ENCODE results near the gene FOXP1.
A peak's percentile ranks its signal among the peaks of the same experiment; 100 is the strongest.
"Not testable (repeated sequence)": the region's sequence is repeated elsewhere in the genome, so short reads cannot be mapped to it uniquely, and the experiment has no call there.

The FOXP1 gene

DNA sequence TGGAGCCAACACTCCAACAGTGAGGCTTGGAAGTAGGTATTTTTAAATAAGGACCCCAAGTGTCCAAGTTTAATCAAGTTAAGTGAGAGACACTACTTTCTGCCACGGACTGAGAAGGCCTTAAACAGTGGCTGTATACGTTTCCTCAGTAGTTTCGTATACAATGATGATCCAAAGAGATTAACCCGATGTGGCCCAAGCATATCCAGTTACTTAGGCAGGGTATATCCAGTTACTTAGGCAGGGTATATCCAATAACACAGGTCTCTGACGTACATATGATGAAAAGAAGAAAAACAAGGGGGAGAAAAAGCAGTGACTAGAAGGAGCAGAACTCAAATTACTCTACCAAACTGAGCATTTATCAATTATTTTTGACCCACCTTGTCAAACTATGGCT is 591.4 kb downstream of the FOXP1 start:
- DNase-seq (ENCODE audit: low spot score) (no peak), FAIRE-seq (no peak)

DNA sequence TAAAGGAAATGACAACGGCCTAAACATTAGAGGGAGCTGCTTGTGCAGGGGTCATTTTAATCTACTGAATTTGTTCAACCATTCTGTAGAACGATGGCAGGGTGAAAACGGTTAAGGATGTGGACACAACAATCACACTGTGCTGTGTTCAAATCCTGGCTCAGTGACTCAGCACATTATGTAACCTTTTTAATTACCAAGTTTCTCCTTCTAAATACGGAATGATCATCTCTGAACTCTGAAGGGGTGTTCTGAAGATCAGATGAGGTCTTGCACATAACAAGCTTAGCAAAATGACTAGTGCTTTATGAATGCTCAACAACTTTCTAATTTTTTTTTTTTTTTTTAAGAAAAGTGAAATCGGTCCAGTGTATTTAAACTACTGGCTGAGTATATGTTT is 592.8 kb downstream of the FOXP1 start:
- FAIRE-seq: no peak
- no peak for DNase-seq (ENCODE audit: low spot score)

DNA sequence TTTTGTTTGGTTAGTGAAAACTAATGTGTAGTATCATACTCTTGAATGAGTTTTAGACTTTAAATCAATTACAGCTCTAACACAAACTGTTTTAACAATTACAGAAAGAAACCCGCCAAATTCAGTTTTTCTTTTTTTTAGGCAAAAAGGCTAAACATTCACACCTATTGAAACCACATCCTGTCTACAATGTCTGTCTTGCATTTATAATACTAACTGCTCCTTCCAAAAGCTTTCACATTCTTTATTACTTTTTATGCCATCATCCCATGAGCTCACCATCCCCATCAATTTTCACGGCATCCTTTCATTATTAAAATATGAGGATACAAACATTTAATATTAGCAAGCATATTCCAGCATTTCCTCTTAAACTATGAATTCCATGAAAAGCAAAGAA is 593.3 kb downstream of the FOXP1 start:
- FAIRE-seq (no peak), DNase-seq (ENCODE audit: low spot score) (no peak)

DNA sequence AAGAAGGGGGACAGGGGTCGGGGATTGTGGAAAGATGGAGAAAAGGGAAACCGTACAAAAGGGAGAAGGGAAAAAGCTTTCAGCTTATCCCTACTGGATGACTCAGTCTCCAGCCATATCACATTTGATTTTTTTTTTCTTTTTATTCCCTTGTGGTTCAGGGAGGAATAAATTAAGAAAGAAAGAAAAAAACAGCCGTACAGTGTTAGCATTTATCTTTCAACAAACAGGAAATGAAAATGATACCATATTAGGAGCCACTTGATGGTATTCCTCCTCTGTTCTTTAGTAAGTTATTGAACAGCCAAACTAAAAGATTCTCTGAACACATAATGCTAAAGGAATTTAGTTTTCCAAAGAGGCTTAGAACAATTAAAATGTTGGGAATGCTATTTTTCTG is 594.4 kb downstream of the FOXP1 start:
- peak; percentile 26 for DNase-seq (ENCODE audit: low spot score)
- peak; percentile 33 for FAIRE-seq

DNA sequence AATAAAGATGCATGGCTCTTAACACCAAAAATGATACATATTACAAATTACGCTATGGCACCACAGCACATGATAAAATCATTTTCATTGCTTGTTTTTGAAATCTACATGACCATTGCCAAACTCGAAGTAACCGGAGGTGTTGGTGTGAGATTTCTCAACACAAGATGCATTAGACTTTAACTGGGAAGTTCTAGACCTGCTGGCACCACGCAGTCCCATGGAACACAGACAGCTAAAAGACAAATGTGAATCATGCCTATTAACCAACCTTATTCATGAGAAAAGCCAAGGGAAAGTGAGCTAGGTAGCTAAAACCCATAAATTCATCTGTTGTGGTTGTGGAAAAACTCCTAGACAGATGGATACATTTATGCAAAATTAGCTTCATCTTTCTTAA is 595.4 kb downstream of the FOXP1 start:
- FAIRE-seq (no peak), DNase-seq (ENCODE audit: low spot score) (no peak)

DNA sequence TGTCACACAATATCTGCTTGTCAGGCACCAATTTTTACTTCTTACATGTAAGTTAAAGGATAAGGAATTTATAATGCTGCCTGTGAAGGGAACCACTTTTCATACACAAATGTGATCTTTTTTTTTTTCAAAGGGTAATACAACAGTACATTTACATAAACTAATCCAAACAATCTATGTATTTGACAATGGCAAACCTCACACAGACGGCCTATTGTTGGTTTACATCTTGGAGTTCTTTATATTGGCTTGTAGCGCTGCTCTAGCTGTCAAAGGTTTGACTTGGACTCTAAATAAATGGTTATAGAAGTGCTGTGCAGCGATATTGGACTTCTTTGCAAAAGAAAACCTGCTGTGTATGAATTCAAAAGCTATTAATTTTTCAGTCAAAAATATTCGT is 598.0 kb downstream of the FOXP1 start:
- FAIRE-seq (no peak), DNase-seq (ENCODE audit: low spot score) (no peak)

DNA sequence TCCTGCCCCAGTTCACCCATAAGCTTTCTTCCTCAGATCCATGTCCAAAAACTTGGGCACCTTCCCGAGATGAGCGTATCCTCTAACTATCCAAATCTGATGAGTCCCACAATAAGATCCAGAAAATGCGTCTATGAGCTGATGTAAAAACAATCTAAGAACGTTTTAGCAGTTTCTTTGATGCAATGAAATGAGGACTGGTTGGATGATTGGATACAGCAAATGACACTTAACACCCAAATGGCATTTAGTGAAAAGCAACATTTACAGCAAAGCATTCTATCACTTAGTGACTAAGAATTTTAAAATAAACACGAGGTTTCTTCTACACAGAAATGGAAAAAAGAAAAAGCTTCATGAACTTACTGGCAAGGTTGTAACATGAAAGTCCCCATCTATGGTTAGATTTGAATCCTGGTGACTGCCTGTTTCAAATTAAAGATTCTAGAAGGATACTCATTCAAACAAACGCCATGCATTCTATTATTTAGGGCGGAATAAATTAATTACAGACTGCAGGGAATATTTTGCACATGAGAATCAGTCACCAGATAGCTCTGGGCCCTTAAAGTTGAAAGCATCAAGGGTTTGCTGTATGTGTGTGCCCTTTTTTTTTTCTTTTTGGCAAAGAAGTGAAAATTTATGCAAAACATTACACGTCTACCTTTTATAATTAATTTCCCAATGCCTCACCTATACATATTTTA is 598.6 kb downstream of the FOXP1 start:
- DNase-seq (ENCODE audit: low spot score) (no peak), FAIRE-seq (no peak)

DNA sequence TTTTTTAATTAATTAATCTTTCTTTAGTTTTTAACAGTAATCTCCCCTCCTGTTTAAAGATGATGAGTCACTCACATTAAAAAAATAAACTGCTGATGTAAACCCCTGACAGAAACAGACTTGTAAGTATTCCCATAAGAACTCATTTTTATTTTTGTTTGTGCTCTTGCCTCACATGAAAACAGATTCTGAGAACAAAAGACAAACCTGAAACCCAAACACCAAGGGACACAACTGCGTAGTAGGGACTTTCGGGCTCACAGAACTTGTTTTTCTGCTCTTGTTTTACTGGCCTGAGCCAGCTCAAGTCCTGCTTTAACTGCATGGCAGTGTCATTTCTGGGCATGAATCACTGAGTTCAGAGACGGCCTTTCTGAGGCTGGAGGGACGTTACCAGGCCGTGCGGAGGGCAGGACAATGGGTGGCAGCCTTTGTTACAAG is 600.8 kb downstream of the FOXP1 start:
- FAIRE-seq: peak; percentile 76

DNA sequence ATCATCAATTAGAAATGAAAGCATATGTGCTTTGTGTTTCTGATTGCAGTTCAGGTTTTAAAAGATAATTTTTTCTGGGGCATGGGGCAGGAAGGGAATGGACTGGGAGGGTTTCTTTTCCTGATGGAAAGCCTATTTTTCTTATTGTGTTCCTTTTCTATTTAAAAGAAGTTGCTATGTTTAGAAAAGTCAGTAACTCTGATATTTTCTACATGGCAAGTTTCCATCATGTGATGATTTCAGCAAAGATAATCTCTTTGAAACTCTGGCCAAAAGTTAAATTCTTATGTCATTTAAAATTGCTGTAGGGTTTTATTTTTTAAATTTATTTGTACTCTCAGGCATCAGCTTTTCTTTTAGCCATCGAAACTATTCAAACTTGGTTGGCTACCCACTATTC is 601.2 kb downstream of the FOXP1 start:
- FAIRE-seq (no peak), DNase-seq (ENCODE audit: low spot score) (no peak)

More for the DNA sequence above, 600.8 kb downstream of the FOXP1 start:
- peak; percentile 52 for DNase-seq (ENCODE audit: low spot score)

DNA sequence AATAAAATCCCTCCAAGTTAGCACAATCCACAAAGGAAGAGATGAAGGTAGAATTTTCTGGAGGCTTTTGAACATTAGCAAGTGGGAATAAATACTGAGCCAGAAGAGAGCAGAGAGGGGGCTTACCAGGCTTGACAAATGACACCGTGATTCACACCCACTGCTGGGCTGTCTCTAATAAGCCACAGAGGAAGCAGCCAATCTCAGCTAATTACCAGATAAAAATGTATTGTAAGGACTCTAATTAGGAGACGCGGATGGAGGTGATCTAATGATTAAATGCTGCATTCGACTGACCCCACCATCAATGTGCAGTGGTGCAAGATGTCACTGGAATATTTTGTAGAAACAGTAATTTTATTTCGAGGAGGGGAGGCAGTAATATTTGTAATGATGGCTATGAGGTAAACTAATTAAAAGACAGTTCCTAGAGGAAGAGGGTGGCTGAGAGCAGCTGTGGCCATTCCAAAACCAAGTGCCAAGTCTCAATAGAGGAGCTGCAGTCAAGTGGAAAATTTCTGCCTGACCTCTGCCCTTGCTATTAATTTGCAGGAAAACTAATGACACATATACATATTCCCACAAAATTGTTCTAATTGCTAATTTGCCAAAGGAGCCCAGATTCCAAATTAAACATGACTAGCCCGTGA is 602.2 kb downstream of the FOXP1 start:
- FAIRE-seq (no peak), DNase-seq (ENCODE audit: low spot score) (no peak)

DNA sequence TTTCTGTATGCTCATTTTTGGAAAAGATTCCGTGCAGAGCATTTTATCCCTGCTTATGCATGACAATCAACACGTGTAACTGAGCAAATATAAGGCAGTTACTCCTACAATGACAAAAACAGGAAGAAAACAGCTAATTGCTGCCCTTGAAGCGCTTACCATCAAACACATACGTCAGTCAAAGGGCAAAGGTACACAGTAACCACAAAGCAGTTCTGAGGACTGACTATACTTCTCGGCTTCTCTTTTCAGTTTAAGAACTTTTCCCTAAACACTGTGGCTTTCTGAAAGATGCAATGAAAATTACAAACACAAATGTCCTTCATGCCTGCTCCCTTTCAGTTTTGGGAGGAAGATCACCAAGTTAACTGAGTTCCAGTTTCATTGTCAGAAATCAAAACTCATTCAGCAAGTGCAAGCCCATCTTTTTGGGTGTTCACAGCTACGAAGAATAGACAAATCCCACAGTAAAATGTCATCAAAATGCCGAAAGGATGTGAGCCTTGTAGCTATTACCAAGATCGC is 602.8 kb downstream of the FOXP1 start:
- FAIRE-seq (no peak), DNase-seq (ENCODE audit: low spot score) (no peak)

DNA sequence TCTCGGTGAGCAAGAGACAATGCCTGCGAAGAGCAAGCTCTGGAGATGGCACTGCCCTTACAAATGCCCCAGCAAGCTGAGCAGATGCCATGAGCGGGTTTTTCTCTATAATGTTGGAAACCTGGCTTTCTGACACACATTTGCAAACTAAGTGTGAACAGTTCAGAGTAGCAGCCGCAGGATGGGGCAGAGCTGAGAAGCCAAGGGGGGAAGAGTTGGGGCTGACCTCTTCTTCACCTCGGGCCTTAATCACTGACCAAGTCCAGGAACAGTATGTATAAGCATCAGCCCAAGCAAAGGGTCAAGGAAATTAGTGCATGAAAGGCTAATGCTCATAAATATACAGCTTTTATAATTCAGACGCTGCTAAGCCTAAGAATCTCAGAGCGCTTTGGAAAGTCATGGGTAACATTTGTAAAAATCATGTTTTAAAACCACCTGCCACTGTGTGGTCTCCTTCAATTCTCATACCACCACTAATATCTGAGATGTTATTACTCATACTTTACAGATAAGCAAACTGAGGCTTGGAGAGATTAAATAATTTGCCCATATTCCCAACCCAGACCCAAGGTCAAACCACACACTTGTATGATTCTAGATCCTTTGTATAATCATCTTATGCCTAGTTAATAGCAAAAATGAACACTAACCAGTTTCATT is 603.4 kb downstream of the FOXP1 start:
- FAIRE-seq (no peak), DNase-seq (ENCODE audit: low spot score) (no peak)

DNA sequence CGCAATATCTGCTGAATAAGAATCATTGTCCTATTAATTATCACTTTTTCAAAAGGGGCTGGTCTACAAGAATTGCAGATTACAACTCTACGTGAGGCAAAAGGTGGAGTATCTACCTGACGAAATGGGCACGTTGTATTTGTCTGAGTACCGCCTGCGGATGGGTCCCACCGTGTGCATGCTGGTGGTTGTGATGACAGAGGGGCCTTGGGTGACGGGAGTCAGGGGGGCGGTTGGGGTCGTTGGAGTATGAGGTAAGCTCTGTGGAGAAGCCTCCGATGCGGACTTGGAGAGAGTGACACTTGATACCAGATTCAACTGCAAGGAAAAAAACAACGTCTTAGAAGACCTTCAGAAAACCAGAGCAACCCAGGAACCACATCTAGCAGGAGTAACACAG is 605.8 kb downstream of the FOXP1 start:
- no peak for FAIRE-seq

DNA sequence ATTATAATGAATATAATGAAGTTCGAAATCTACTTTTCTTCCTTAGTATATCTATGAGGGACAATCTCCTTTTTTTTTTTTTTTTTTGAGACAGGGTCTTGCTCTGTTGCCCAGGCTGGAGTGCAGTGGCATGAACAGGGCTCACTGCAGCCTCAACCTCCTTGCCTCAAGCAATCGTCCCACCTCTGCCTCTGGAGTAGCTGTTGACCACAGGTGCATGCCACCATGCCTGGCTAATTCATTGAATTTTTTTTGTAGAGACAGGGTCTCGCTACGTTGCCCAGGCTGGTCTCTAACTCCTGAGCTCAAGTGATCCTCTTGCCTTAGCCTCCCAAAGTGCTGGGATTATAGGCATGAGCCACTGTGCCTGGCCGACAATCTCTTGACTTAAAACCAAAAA is 607.5 kb downstream of the FOXP1 start:
- not testable (repeated sequence) for FAIRE-seq; DNase-seq (ENCODE audit: low spot score)

More for the DNA sequence above, 605.8 kb downstream of the FOXP1 start:
- no peak for DNase-seq (ENCODE audit: low spot score)

DNA sequence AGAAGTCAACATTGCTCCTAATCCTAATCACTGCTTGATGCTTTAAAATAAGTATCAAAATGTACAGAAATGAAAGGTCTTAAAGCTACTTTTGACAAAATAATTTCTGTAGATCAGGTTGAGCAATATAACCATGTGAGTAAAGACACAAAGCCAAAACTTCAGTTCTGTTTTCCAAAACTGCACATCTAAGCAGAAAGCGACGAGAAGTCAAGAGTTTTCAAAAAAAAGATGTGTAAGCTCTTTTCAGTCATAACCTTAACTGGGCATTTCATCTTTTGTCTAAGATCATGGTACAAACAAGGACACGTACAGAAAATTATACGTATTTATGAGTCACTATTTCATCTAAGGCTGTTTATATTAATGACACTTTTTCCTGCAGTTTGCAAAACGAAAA is 608.8 kb downstream of the FOXP1 start:
- FAIRE-seq (no peak), DNase-seq (ENCODE audit: low spot score) (no peak)

DNA sequence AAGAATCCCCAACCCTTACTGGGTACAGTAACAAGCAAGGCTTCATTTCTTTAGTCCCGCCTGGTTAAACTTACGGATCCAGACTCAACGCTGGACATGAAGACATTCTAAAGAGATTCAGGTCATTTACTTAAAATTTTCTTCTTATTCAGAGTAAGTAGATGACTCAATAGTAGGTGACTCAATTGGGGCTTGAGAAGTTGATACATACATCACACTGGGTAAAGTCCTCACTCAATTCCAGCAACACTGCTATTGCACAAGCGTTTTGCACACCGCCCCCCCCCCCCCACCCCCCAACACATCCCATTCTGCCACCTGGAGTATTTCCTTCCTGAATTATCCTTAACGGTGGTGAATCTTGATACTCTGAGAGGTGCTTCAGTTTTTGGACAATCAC is 610.0 kb downstream of the FOXP1 start:
- DNase-seq (ENCODE audit: low spot score) (peak; percentile 8), FAIRE-seq (no peak)

DNA sequence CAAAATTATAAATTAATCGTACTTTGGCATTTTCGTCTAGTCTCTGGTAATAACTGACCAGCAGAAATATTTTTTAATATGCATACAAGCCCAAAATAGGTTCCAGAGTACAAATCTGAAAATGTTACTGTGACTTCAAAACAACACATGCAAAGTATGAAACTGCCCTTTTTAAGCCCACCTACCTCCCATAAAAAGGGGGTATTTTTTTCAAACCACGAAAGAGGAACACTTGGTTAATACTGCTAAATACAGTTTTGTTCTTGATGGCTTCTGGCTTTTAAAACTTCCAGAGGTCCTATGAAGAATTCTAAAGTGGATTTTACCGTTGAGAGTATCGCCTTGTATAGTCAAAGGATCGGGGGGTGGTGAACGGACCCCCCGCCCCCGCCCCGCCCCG is 610.7 kb downstream of the FOXP1 start:
- FAIRE-seq (no peak), DNase-seq (ENCODE audit: low spot score) (no peak)

DNA sequence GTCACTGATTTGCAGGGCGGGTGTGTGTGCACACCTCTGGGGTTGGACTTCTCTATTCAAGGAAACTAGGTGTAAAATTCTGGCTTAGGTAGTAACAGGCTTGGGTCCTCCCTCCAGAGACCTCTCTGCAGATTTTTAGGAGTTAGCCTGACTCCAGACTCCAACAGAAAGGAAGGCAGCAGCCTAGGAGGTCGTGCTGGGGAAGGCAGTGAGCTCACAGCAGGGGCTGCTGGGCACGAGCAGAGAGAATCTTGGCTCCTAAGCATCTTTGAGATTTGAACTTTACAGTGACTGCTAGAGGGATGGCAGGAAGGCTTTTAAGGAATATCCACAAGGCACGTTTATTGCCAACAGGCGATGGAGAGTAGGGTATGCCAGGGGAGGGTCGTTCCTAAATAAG is 612.6 kb downstream of the FOXP1 start:
- DNase-seq (ENCODE audit: low spot score): no peak

DNA sequence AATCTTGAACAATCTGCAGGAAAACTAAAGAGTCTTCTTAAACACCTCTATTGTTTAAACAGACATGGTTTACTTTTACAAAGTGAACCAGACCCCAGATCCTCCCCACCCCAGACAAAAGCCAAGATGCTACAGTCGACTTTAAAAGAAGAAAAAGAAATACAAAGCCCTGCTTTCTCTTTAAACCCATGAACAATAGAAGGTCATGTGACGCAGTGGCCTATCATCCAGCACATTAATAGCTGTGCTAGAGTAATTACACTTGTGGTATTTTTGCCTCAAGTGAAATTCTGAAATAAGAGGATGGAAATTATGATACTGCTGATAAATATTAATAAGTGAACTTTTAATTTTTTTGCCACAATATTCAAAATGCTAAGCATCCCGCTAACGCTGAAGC is 613.4 kb downstream of the FOXP1 start:
- DNase-seq (ENCODE audit: low spot score) (no peak), FAIRE-seq (no peak)

More for the DNA sequence above, 612.6 kb downstream of the FOXP1 start:
- FAIRE-seq: no peak

DNA sequence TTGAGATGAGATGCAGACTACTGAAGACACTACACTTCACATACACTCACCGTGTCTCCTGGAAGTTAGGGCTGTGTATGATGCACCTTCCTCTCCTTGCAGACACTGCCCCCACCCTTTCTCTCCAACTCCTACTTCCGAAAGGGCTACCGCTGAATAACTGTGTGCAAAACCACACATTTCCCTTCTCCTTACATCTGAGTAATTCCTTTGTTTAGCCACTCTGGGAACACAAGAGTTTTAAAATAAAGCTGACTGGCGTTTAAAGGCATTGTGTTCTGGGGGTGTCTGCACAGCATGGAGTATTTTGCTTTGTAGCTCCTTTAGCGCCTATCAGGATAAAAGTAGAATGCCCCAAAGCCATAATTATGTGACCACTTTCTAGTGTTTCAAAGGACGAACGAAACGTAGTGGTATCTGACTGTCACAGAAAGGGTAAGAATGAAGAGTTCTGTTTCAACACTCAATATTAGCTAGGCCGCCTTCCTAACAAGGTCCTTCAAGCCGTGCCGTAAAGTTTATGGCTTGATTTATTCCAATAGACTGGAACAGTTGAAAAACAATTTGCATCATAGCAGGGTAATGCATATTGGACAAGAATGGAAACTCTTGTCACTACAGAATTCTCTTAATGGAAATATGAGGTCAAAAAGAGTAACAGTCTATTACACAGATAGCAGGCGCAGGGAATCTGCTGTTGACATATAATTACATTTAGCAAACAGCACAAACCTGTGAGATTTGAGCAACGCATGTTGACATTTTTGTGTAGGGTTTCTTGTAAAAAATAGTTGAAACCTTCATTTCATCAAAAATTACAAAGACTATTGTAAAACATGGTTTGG is 619.9 kb downstream of the FOXP1 start:
- DNase-seq (ENCODE audit: low spot score): no peak

DNA sequence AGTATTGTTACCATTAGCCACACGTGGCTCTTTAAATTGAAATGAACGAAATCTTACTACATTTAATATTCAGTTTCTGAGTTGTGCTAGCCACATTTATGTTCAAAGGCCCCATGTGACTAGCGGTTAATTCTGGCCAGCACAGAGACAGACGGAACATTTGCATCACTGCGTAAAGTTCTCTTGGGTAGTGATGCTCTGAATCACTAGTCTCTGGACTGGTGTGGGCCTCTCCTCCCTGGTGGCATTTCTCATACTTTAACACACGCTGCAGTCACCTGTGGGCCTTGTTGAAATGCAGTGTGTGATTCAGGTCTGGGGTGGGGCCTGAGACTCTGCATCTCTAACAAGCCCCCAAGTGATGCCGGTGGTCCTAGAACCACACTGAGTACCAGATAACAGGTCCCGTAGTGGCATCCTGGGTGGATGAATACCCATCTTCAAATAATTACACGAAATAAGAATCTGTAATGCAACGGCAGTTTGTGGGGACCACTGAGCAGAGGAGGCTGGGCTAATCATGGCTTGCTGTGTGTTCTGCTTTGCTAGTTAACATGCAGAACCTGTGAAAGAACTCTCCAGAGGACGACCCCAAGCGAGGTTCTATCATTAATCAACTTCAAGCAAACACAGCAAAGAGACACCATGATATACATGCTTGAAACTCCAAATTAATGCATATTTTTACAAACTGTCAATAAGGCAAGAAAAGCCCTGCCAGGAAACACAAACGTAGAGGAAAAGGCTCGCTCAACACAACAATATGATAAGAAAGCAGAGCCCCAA is 623.8 kb downstream of the FOXP1 start:
- DNase-seq (ENCODE audit: low spot score): no peak
- FAIRE-seq: no peak

More for the DNA sequence above, 619.9 kb downstream of the FOXP1 start:
- FAIRE-seq: no peak

All from RCC 7860 (cell line).